DND-41 (cell line): ENCODE data around the gene CPLANE1.
"Not testable (repeated sequence)": the region's sequence is repeated elsewhere in the genome, so short reads cannot be mapped to it uniquely, and the experiment has no call there.

Source experiments
- ATAC-seq: fragments of 200-7000 bp; cut with Tn5 transposase; 3 replicates; pipeline ENCODE4 v1.9.1; 2021; ENCODE audit warnings: low read depth; ENCODE audit not compliant: insufficient read depth
- DNase-seq: peaks from one replicate; pipeline ENCODE4 v3.0.0-alpha.2; 2020
- H2AFZ ChIP-seq: 2 replicates; pipeline ENCODE4 v1.6.0; 2012; ENCODE audit warnings: low read depth, low read length
- H3K27ac ChIP-seq: 2 replicates; pipeline ENCODE4 v1.5.1; 2012; ENCODE audit warnings: low read length, inconsistent platforms
- H3K27me3 ChIP-seq: fragments of 200-600 bp; sonication (generic); 2 replicates; pipeline ENCODE4 v1.6.0; 2012; ENCODE audit warnings: low read length, mild to moderate bottlenecking, inconsistent platforms; ENCODE audit not compliant: insufficient read depth, poor library complexity
- H3K36me3 ChIP-seq: 2 replicates; pipeline ENCODE4 v1.5.1; 2012; ENCODE audit warnings: low read length, inconsistent platforms; ENCODE audit not compliant: insufficient read depth
- H3K4me1 ChIP-seq: 2 replicates; pipeline ENCODE4 v1.5.1; 2012; ENCODE audit warnings: mild to moderate bottlenecking, low read length; ENCODE audit not compliant: insufficient read depth
- H3K4me2 ChIP-seq: 2 replicates; pipeline ENCODE4 v1.6.0; 2012; ENCODE audit warnings: mild to moderate bottlenecking, moderate library complexity, low read length, inconsistent platforms; ENCODE audit not compliant: insufficient read depth
- H3K4me3 ChIP-seq, 2 experiments: fragments of 200-600 bp in 1 of 2; shearing (Covaris generic) in 1 of 2; 2 replicates each; pipeline ENCODE4 v1.5.1; 2012 to 2016; ENCODE audit warnings: inconsistent platforms in 2 of 2, low read length in 2 of 2, mild to moderate bottlenecking in 2 of 2, low read depth in 1 of 2, moderate library complexity in 1 of 2
- H3K79me2 ChIP-seq: 2 replicates; pipeline ENCODE4 v1.6.0; 2012; ENCODE audit warnings: low read length, inconsistent platforms; ENCODE audit not compliant: insufficient read depth
- H3K9ac ChIP-seq: 2 replicates; pipeline ENCODE4 v1.6.0; 2012; ENCODE audit warnings: low read depth, mild to moderate bottlenecking, inconsistent platforms, low read length, moderate library complexity
- H3K9me3 ChIP-seq: 2 replicates; pipeline ENCODE4 v1.5.1; 2012; ENCODE audit warnings: low read length, moderate library complexity, mild to moderate bottlenecking, inconsistent platforms; ENCODE audit not compliant: insufficient read depth, severe bottlenecking
- H4K20me1 ChIP-seq: 2 replicates; pipeline ENCODE4 v1.6.0; 2012; ENCODE audit warnings: low read length; ENCODE audit not compliant: insufficient read depth
- CTCF ChIP-seq: IDR thresholded peaks from 2 replicates; pipeline ENCODE4 v1.5.1; 2012; ENCODE audit warnings: borderline replicate concordance, low read length, moderate library complexity, mild to moderate bottlenecking; ENCODE audit not compliant: poor library complexity, severe bottlenecking; ENCODE audit errors: extremely low read depth
- EZH2 ChIP-seq: IDR thresholded peaks from 3 replicates; pipeline ENCODE4 v1.6.1; 2012; ENCODE audit warnings: borderline replicate concordance, low read depth, mild to moderate bottlenecking, moderate library complexity, low read length, inconsistent platforms; ENCODE audit not compliant: severe bottlenecking

The CPLANE1 gene

GRCh38 chr5:37146896-37147295, 102.3 kb downstream of the CPLANE1 start:
- no peak overlapping the region for H3K27ac ChIP-seq
- DNase-seq (no peak), ATAC-seq (no peak)
- no peaks in the 10 kb centered on the region for H4K20me1 ChIP-seq
- no peak overlapping the region for H2AFZ ChIP-seq
- H3K27me3 ChIP-seq: no peaks in the 10 kb centered on the region
- no peaks in the 10 kb centered on the region for H3K4me1 ChIP-seq
- no peaks in the 10 kb centered on the region for H3K79me2 ChIP-seq
- peaks cover 66% of the 10 kb centered on the region for H3K36me3 ChIP-seq
- no peak overlapping the region for H3K4me2 ChIP-seq
- H3K4me3 ChIP-seq: no peak overlapping the region
- H3K9ac ChIP-seq: no peak overlapping the region
- H3K9me3 ChIP-seq: peaks cover 9% of the 10 kb centered on the region
- TF ChIP-seq CTCF (no peak), EZH2 (no peak)

- TF ChIP-seq EZH2 (no peak), CTCF (no peak)
- H3K27me3 ChIP-seq: no peaks in the 10 kb centered on the region
- no peak overlapping the region for H2AFZ ChIP-seq
- H3K9ac ChIP-seq: no peak overlapping the region
- no peak for DNase-seq
- H3K4me1 ChIP-seq: no peaks in the 10 kb centered on the region
- no peak for ATAC-seq
- H4K20me1 ChIP-seq: no peaks in the 10 kb centered on the region
- peaks cover 59% of the 10 kb centered on the region for H3K36me3 ChIP-seq
- H3K9me3 ChIP-seq: peaks cover 23% of the 10 kb centered on the region
- no peaks in the 10 kb centered on the region for H3K79me2 ChIP-seq
- no peak overlapping the region for H3K4me2 ChIP-seq
- H3K27ac ChIP-seq: no peak overlapping the region
- H3K4me3 ChIP-seq: no peak overlapping the region
These were observed 112.5 kb downstream of the CPLANE1 start for GRCh38 chr5:37136694-37137093.

- not testable (repeated sequence) for H3K4me1 ChIP-seq, H4K20me1 ChIP-seq, H3K9ac ChIP-seq, DNase-seq, H2AFZ ChIP-seq, H3K79me2 ChIP-seq, H3K27ac ChIP-seq, H3K4me3 ChIP-seq, ATAC-seq, H3K27me3 ChIP-seq, H3K4me2 ChIP-seq
- Histone ChIP-seq H3K9me3 (peaks cover 23% of the 10 kb centered on the region), H3K36me3 (peaks cover 46% of the 10 kb centered on the region)
These were observed 113.9 kb downstream of the CPLANE1 start for GRCh38 chr5:37135312-37135711.

DNA sequence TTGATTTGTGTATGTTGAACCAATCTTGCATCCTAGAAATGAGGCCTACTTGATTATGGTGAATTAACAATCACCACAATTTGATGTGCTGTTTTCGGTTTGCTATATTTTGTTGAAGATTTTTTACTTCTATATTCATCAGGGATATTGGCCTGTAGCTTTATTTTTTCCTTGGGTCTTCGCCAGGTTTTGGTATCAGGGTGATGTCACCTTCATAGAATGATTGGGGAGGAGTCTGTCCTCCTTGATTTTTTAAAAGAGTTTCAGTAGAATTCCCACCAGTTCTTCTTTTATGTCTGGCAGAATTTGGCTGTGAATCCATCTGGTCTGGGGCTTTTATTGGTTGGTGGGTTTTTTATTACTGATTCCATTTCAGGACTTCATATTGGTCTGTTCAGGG, 115.2 kb downstream of the CPLANE1 start:
- H2AFZ ChIP-seq: no peak overlapping the region
- H4K20me1 ChIP-seq: no peaks in the 10 kb centered on the region
- DNase-seq (no peak), ATAC-seq (no peak)
- peaks cover 46% of the 10 kb centered on the region for H3K36me3 ChIP-seq
- no peak overlapping the region for H3K4me3 ChIP-seq
- H3K79me2 ChIP-seq: no peaks in the 10 kb centered on the region
- no peak overlapping the region for H3K4me2 ChIP-seq
- peaks cover 23% of the 10 kb centered on the region for H3K9me3 ChIP-seq
- no peak overlapping the region for H3K27ac ChIP-seq
- no peaks in the 10 kb centered on the region for H3K27me3 ChIP-seq
- TF ChIP-seq EZH2 (no peak), CTCF (no peak)
- no peaks in the 10 kb centered on the region for H3K4me1 ChIP-seq
- H3K9ac ChIP-seq: no peak overlapping the region
